ENCODE measurements around the gene ATAD3B.

ATAD3B gene

DNA sequence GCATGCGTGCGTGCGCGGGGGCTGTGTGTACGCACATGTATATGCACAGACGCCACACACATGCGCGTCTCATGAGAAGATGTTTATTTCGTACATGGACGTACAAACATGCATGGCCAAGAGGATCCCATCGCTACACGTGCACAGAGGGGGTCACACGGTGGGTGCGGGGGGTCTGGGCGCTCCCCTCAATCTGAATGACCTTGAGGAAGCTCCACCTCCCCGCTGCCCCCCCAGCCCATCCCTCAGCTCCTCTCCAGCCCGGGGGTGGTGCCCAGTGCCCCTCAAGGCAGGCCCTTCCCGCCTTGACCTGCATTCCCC, 67.4 kb downstream of the ATAD3B start:
- Histone ChIP-seq H3K36me3 (ENCODE audit: control insufficient read depth, insufficient read depth, low read length) (no peaks in the 10 kb centered on the region), H3K4me3 (ENCODE audit: low read depth, low read length) (peak overlapping the region; percentile 44), H3K4me2 (ENCODE audit: low read length) (no peak overlapping the region), H3K27me3 (ENCODE audit: control insufficient read depth, insufficient read depth, low read length) (no peaks in the 10 kb centered on the region), H3K9ac (no peak overlapping the region), H2AFZ (no peak overlapping the region), H3K27ac (no peak overlapping the region), H3K9me3 (ENCODE audit: control insufficient read depth, low read length) (no peaks in the 10 kb centered on the region), H3K79me2 (no peaks in the 10 kb centered on the region), H3K4me1 (no peaks in the 10 kb centered on the region)
- TF ChIP-seq, protein P1, sequence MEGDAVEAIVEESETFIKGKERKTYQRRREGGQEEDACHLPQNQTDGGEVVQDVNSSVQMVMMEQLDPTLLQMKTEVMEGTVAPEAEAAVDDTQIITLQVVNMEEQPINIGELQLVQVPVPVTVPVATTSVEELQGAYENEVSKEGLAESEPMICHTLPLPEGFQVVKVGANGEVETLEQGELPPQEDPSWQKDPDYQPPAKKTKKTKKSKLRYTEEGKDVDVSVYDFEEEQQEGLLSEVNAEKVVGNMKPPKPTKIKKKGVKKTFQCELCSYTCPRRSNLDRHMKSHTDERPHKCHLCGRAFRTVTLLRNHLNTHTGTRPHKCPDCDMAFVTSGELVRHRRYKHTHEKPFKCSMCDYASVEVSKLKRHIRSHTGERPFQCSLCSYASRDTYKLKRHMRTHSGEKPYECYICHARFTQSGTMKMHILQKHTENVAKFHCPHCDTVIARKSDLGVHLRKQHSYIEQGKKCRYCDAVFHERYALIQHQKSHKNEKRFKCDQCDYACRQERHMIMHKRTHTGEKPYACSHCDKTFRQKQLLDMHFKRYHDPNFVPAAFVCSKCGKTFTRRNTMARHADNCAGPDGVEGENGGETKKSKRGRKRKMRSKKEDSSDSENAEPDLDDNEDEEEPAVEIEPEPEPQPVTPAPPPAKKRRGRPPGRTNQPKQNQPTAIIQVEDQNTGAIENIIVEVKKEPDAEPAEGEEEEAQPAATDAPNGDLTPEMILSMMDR (IDR thresholded peaks at IDR 0.05) = no peak

DNA sequence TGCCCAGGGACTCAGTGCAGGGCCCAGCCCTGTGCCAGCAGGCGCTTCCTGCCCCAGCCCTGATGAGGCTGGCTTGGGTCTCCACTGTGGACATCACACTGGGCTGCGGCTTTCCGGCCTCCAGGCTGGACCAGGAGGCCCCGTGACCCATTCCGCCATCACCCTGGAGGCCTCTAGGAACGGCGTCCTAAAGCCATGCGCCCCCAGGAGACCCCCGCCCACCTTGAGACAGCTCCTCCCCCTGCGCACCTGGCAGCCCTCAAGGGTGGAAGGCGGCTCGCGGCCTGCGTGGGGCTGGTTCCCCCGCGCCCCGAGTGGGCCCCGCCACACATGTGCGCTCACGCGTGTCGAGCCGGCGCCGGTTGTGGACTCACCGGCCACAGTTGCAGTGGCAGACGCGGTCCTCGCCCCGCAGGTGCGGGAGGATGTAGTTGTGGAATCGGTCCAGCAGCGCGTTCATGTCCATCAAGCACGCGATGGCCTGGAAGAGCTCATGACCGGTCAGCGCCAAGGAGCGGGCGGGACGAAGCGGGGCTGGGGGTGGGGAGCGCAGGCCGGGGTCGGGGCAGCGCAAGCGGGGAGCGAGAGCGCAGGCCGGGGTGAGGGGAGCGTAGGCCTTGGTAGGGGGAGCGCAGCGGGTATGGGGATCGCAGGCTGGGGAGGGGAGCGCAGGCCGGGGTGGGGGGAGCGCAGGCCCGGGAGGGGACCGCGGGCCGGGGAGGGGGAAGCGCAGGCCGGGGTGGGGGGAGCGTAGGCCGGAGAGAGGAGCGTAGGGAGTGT, 67.9 kb downstream of the ATAD3B start:
- Histone ChIP-seq H3K4me1 (no peaks in the 10 kb centered on the region), H3K79me2 (no peaks in the 10 kb centered on the region), H3K9me3 (ENCODE audit: control insufficient read depth, low read length) (no peaks in the 10 kb centered on the region), H3K36me3 (ENCODE audit: control insufficient read depth, insufficient read depth, low read length) (no peaks in the 10 kb centered on the region), H3K4me3 (ENCODE audit: low read depth, low read length) (peak overlapping the region; percentile 44), H2AFZ (no peak overlapping the region), H3K9ac (no peak overlapping the region), H3K27ac (no peak overlapping the region), H3K27me3 (ENCODE audit: control insufficient read depth, insufficient read depth, low read length) (no peaks in the 10 kb centered on the region), H3K4me2 (ENCODE audit: low read length) (peak overlapping the region; percentile 87)
- TF ChIP-seq, protein P1 (IDR thresholded peaks at IDR 0.05) = no peak

DNA sequence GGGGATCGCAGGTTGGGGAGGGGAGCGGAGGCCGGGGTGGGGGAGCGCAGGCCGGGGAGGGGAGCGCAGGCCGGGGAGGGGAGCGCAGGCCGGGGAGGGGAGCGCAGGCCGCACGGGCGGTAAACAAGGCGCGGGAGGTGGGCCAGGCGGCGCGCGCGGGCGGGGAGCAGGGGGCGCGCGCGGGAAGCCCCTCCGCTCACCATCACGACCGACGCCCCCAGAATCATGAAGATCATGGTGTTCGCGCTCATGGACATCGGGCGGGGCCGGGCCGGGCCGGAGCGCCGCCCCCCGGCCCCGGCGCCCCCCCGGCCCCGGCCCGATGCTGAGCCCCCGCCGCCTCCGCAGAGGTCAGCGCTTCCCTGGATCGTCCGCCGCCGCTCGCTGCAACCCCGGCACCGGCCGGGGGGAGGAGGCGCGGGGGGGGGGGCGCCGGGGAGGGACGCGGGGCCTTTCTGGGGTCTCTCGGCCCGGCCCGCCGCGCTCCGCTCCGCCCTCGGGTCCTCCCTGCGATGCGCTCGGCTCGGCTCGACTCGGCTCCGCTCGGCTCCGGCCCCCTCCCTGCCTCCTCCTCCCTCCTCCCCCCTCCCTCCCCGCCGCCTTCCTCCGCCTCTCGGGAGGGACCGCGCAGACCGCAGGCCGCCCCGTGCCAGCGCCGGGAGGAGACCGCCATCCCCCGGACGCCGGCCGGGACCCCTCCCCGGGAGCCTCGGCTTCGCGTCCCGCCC, 68.7 kb downstream of the ATAD3B start, which contains the start of gene TMEM240:
Gene TMEM240, minus strand, starts transcription at position 535 of the 728 bp plus-strand sequence. Its CDS starts 278 bp downstream, at position 257.
- no peak within 1 kb of the TSS for H3K9ac ChIP-seq
- no peaks in the 10 kb centered on the region for H3K79me2 ChIP-seq
- peak within 1 kb of the TSS; percentile 87 for H3K4me2 ChIP-seq (ENCODE audit: low read length)
- no peaks in the 10 kb centered on the region for H3K27me3 ChIP-seq (ENCODE audit: control insufficient read depth, insufficient read depth, low read length)
- TF ChIP-seq, protein P1 (IDR thresholded peaks at IDR 0.05) = no peak
- no peak within 1 kb of the TSS for H3K27ac ChIP-seq
- H3K36me3 ChIP-seq (ENCODE audit: control insufficient read depth, insufficient read depth, low read length) = no peaks in the 10 kb centered on the region
- H3K4me3 ChIP-seq (ENCODE audit: low read depth, low read length) = peak within 1 kb of the TSS; percentile 44
- no peaks in the 10 kb centered on the region for H3K4me1 ChIP-seq
- H2AFZ ChIP-seq = peak within 1 kb of the TSS; percentile 22
- no peaks in the 10 kb centered on the region for H3K9me3 ChIP-seq (ENCODE audit: control insufficient read depth, low read length)

DNA sequence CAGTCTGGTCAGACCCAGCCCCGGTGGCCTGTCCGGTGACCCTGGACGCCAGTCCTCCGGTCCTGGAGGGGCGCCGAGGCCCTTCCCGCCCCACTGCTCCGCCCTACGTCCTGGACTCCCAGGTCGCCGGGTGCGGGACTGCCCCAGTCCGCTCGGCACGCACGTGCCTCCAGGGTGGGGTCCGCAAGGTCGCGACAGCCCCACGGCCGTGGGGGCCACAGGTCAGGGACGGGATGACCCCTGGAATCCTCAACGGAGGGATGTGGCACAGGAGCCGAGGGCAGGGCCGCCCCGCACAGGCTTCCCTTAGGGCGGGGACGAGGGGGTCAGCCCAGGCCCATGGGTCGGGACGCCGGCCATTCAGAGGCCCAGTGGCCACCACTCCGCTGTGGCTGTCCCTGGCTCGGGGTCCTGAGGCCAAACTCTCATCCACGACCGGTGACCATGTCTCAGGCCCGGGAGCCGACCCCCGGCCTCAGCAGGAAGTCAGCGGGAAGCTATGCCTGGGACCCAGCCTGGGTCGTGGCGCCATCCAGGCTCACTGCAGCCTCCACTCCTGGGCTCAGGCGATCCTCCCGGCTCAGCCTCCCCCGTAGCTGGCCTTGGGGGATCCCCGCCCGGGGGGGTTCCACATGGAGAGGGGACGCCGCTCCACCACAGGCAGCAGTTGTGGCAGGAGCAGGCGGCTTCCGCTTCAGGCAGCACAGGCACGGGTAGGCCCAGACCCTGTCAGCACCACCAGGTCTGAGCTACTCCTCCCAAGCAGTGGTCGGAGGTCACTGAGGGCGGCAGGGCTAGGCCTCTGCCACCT, 69.5 kb downstream of the ATAD3B start:
- Histone ChIP-seq H3K9ac (no peak overlapping the region), H3K79me2 (peaks cover 4% of the 10 kb centered on the region), H3K4me1 (no peaks in the 10 kb centered on the region), H3K36me3 (ENCODE audit: control insufficient read depth, insufficient read depth, low read length) (no peaks in the 10 kb centered on the region), H3K4me3 (ENCODE audit: low read depth, low read length) (peak overlapping the region; percentile 34), H3K4me2 (ENCODE audit: low read length) (peak overlapping the region; percentile 59), H2AFZ (peak overlapping the region; percentile 22), H3K9me3 (ENCODE audit: control insufficient read depth, low read length) (no peaks in the 10 kb centered on the region), H3K27me3 (ENCODE audit: control insufficient read depth, insufficient read depth, low read length) (no peaks in the 10 kb centered on the region), H3K27ac (no peak overlapping the region)
- TF ChIP-seq, protein P1 (IDR thresholded peaks at IDR 0.05) = no peak

Data from parathyroid adenoma (tissue), 2 donors.